Measurements from ENCODE around the gene NOTCH2.

- TF ChIP-seq SIN3A (IDR thresholded peaks at IDR 0.05; ENCODE audit: low read depth) (no peak), ZBTB33 (IDR thresholded peaks at IDR 0.05; ENCODE audit: extremely low read depth, insufficient replicate concordance, low read length) (no peak), CEBPB (IDR thresholded peaks at IDR 0.05; ENCODE audit: low read depth) (no peak), SRF (IDR thresholded peaks at IDR 0.05; ENCODE audit: low read depth) (no peak), EZH2 (IDR thresholded peaks at IDR 0.05) (no peak), EGR1 (IDR thresholded peaks at IDR 0.05; ENCODE audit: low read depth) (no peak), ZNF274 (IDR thresholded peaks at IDR 0.05; ENCODE audit: low read depth, low read length) (no peak), POLR2A (IDR thresholded peaks at IDR 0.05; ENCODE audit: borderline replicate concordance, extremely low read depth, insufficient read depth, insufficient read length) (no peak)
- TF ChIP-seq, protein P1, sequence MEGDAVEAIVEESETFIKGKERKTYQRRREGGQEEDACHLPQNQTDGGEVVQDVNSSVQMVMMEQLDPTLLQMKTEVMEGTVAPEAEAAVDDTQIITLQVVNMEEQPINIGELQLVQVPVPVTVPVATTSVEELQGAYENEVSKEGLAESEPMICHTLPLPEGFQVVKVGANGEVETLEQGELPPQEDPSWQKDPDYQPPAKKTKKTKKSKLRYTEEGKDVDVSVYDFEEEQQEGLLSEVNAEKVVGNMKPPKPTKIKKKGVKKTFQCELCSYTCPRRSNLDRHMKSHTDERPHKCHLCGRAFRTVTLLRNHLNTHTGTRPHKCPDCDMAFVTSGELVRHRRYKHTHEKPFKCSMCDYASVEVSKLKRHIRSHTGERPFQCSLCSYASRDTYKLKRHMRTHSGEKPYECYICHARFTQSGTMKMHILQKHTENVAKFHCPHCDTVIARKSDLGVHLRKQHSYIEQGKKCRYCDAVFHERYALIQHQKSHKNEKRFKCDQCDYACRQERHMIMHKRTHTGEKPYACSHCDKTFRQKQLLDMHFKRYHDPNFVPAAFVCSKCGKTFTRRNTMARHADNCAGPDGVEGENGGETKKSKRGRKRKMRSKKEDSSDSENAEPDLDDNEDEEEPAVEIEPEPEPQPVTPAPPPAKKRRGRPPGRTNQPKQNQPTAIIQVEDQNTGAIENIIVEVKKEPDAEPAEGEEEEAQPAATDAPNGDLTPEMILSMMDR (IDR thresholded peaks at IDR 0.05 in 2 of 3, conservative IDR thresholded peaks at IDR 0.05 in 1 of 3; ENCODE audit: borderline replicate concordance in 1 of 3, insufficient read depth in 1 of 3, low read depth in 2 of 3, low read length in 2 of 3): no peak
- TF ChIP-seq, protein P2, sequence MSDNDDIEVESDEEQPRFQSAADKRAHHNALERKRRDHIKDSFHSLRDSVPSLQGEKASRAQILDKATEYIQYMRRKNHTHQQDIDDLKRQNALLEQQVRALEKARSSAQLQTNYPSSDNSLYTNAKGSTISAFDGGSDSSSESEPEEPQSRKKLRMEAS (IDR thresholded peaks at IDR 0.05): no peak
Measured at GRCh38 chr1:119941392-119941791, 128.1 kb downstream of the NOTCH2 start.

Measured in HCT116 (cell line).